ENCODE results near the gene NUDT5. TPM values are rescaled to one million over a fixed set of nuclear protein-coding genes. Genes with fewer than 3 reads are reported as not detected.

Gene NUDT5
- total RNA-seq, 2 experiments from 2014 or later, result 11.6 to 13.5 TPM

- ATAC-seq (ENCODE audit: poor library complexity) (no peak), DNase-seq (no peak)
- intact Hi-C loops (cut with DNase I, micrococcal nuclease), result loop anchor here (5.0 to 10.0 kb wide), 4 partner anchors 57 to 1396 kb away; partner anchors contain the start of genes DHTKD1 (in 1 of the 2), PRPF18 (in 1 of the 2) and SEPHS1 (in 1 of the 2)
- peaks cover 51% of the 10 kb centered on the region for H3K4me1 Mint-ChIP-seq (ENCODE audit: low read depth)
- Histone ChIP-seq H3K36me3 (ENCODE audit: insufficient read depth, low read length) (peaks cover 7% of the 10 kb centered on the region), H3K27ac (ENCODE audit: low read depth in 1 of 2, low read length in 2 of 2) (no peak overlapping the region), H3K27me3 (ENCODE audit: control insufficient read depth in 1 of 2, insufficient read depth in 2 of 2, low read length in 2 of 2) (no peaks in the 10 kb centered on the region), H3K4me1 (ENCODE audit: insufficient read depth, low read length) (peaks cover 21% of the 10 kb centered on the region), H3K9me3 (ENCODE audit: control insufficient read depth in 1 of 2, insufficient read depth in 1 of 2, low read length in 2 of 2) (no peaks in the 10 kb centered on the region), H3K4me3 (ENCODE audit: low read length) (no peak overlapping the region)
- no peaks in the 10 kb centered on the region for H3K9me3 Mint-ChIP-seq
- H3K27ac Mint-ChIP-seq, result no peak overlapping the region
- peaks cover 43% of the 10 kb centered on the region for H3K36me3 Mint-ChIP-seq (ENCODE audit: low read depth)
- no peak for TF ChIP-seq CTCF (IDR thresholded peaks at IDR 0.05)
- ChIA-PET POLR2A (interaction anchor here (0.6 kb wide), 1 partner anchor 29 kb away, joined by 3 read pairs; no protein-coding TSS in a partner anchor), CTCF (no interaction called here)
- peak overlapping the region; percentile 66 for H3K4me3 Mint-ChIP-seq
- H3K27me3 Mint-ChIP-seq, result no peaks in the 10 kb centered on the region
These were observed 4.0 kb downstream of the NUDT5 start for GRCh38 chr10:12191715-12192114.

- H3K9me3 Mint-ChIP-seq, result no peaks in the 10 kb centered on the region
- peaks cover 12% of the 10 kb centered on the region for H3K4me1 ChIP-seq (ENCODE audit: insufficient read depth, low read length)
- H3K4me3 ChIP-seq (ENCODE audit: low read length), result no peak overlapping the region
- intact Hi-C loops (cut with DNase I, micrococcal nuclease), result no loop called here
- peaks cover 44% of the 10 kb centered on the region for H3K36me3 Mint-ChIP-seq (ENCODE audit: low read depth)
- no peak overlapping the region for H3K27ac Mint-ChIP-seq
- H3K36me3 ChIP-seq (ENCODE audit: insufficient read depth, low read length), result peaks cover 22% of the 10 kb centered on the region
- H3K27ac ChIP-seq (ENCODE audit: low read depth in 1 of 2, low read length in 2 of 2), result no peak overlapping the region
- H3K4me1 Mint-ChIP-seq (ENCODE audit: low read depth), result peaks cover 33% of the 10 kb centered on the region
- no peaks in the 10 kb centered on the region for H3K27me3 Mint-ChIP-seq
- ATAC-seq (ENCODE audit: poor library complexity) (no peak), DNase-seq (no peak)
- ChIA-PET POLR2A (no interaction called here), CTCF (no interaction called here)
- no peak overlapping the region for H3K4me3 Mint-ChIP-seq
- H3K9me3 ChIP-seq (ENCODE audit: control insufficient read depth in 1 of 2, insufficient read depth in 1 of 2, low read length in 2 of 2), result no peaks in the 10 kb centered on the region
- no peak for TF ChIP-seq CTCF (IDR thresholded peaks at IDR 0.05)
- no peaks in the 10 kb centered on the region for H3K27me3 ChIP-seq (ENCODE audit: control insufficient read depth in 1 of 2, insufficient read depth in 2 of 2, low read length in 2 of 2)
These were observed 6.3 kb downstream of the NUDT5 start for GRCh38 chr10:12189426-12189825.

GRCh38 chr10:12188656-12189055, 7.0 kb downstream of the NUDT5 start:
- TF ChIP-seq CTCF (IDR thresholded peaks at IDR 0.05), result no peak
- Histone ChIP-seq H3K36me3 (ENCODE audit: insufficient read depth, low read length) (peaks cover 24% of the 10 kb centered on the region), H3K27me3 (ENCODE audit: control insufficient read depth in 1 of 2, insufficient read depth in 2 of 2, low read length in 2 of 2) (no peaks in the 10 kb centered on the region), H3K4me3 (ENCODE audit: low read length) (no peak overlapping the region), H3K4me1 (ENCODE audit: insufficient read depth, low read length) (peaks cover 4% of the 10 kb centered on the region), H3K27ac (ENCODE audit: low read depth in 1 of 2, low read length in 2 of 2) (no peak overlapping the region), H3K9me3 (ENCODE audit: control insufficient read depth in 1 of 2, insufficient read depth in 1 of 2, low read length in 2 of 2) (no peaks in the 10 kb centered on the region)
- Mint-ChIP-seq H3K4me1 (ENCODE audit: low read depth) (peaks cover 27% of the 10 kb centered on the region), H3K27ac (no peak overlapping the region), H3K4me3 (no peak overlapping the region), H3K27me3 (no peaks in the 10 kb centered on the region), H3K9me3 (no peaks in the 10 kb centered on the region), H3K36me3 (ENCODE audit: low read depth) (peaks cover 43% of the 10 kb centered on the region)
- DNase-seq, result no peak
- ATAC-seq (ENCODE audit: poor library complexity), result no peak
- ChIA-PET POLR2A (no interaction called here), CTCF (no interaction called here)
- intact Hi-C loops (cut with DNase I, micrococcal nuclease), result no loop called here

Data from CD4-positive, alpha-beta T cell (primary cell).